ENCODE results near the gene SLC35G2.
"Not testable (repeated sequence)": the region's sequence is repeated elsewhere in the genome, so short reads cannot be mapped to it uniquely, and the experiment has no call there.

Gene SLC35G2

DNA sequence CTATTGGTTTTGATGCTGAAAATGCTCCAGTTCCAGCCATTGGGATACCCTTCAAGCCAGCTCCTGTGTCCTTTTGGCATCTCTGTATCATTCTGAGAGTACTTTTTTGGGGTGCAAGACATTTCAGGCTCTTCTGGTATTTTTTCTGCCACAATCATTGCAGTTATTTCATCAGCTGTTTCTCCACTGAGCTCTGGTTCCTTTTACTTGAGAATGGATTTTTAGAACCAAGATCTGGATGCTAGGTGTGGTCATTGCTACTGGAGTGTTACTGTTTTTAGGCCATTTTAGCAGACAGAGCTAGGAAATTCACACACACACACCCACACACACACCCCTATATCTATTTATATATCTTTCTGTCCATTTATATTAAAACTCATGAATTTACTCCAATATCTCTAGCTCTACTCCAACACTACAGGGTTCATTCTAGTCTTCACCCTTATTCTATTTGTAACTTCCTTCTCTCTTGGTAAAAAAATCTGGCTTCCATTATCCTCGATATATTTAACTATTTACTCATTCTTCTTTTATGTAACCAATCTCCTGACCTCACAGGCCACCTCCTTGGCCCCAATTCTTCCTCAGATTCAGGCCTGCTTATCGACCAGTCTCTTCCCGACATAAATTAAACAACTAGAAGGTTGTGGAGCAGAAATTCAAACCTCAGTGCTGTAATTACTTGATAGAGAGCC lies 17.0 kb downstream of the SLC35G2 start:
- no peak for DNase-seq

DNA sequence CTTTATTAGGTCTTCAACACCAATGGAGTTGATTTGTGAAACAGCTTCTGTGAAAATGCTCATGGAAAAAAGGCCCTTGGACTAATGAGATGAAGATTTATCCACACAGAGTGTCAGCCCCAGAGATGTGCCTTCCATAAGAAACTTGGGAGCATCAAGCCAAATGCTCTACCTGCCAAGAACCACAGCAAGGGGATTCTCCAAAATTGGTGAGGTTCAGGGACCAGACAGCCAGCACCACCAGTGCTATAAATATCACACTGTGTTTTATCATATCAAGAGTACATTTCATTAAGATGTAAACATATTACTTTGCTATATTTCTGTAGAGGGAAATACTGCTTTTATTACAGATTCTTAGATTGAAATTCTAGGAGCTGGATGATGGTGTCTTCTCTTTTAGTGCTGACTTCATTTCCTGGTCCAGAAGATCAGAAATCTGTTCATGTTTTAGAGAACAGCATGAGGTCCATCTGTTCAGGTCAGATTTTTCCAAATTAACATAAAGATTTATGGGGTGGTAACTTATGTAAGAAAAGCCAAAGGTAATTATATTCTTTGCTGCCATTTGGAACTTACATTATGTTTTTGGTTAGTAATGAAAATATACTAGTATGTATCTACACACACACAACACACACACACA lies 17.7 kb downstream of the SLC35G2 start:
- no peak for DNase-seq

DNA sequence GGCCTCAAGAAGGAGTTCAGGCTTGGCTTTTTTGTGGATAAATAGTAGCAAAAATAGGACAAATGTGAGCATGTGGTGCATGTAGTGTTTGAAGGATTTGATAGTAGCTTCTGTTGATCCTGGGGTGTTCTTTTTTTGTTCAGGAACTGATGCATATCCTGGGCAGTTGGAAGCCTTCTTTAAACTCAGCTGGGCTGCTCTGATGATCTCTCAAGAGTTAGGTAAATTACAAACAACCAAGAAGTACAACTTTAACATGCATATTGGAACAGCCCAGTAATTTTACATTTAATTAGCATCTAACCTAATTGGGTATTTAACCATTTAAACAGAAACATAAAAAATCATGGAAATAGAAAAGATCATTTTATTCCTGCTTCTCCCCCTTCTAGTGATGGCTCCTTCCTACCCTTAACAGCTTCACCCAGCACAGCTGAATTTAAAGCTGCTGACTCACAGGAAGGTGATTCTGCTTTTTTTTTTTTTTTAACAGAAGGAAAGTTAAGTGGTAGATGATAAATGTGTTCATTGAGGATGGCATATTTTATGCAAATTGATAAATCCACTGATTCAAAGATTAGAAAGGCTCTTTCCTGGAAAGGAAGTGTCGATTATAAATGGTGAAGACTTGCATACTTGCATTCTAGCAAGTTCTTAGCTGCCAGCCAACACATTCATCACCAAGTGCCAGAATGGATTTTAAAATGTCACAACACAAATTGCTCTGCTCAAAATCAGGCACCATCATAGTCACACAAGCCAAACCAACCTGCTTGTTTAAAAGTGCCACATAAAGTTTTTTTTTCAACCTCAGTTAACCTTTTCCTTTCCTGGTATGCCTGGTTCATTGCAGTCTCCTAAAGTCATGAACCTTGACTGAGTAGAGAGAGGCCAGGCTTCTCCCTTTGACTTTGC lies 20.0 kb downstream of the SLC35G2 start:
- no peak for DNase-seq

DNA sequence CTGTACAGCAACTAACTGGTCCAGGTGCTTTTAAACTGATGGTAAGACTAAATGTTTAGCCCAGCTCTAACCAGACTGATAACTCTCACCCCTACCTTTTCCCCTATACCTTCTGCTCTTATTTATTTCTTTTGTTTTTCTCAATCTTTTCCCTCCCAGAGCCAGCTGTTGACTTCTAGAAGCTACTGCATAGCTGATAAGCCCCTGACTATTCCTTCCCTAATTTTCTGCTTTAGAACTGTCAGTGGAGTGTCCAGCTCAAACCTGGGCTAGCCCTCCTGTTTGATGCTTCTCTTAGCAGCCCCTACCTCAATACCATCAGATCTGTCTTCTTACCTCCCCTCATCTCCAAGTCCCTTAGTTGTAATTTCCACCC lies 20.6 kb downstream of the SLC35G2 start:
- no peak for DNase-seq

DNA sequence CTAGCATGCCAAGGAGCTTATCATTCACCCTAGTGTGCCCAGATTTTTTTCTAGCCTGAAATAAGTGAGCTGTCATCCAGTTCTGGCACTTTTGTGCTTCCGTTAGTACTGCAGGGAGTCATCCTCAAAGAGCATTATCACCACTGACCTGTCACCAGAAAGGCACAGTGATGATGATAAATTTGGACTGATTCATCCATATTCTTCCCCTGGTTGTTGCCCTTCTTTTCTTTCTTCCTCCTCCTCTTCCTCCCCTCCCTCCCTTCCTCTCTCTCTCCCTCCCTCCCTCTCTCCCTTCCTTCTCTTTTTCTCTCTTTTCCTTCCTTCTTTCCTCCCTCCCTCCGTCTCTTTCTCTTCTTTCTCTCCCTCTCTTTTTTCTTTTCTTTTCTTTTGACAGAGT lies 21.3 kb downstream of the SLC35G2 start:
- no peak for DNase-seq

DNA sequence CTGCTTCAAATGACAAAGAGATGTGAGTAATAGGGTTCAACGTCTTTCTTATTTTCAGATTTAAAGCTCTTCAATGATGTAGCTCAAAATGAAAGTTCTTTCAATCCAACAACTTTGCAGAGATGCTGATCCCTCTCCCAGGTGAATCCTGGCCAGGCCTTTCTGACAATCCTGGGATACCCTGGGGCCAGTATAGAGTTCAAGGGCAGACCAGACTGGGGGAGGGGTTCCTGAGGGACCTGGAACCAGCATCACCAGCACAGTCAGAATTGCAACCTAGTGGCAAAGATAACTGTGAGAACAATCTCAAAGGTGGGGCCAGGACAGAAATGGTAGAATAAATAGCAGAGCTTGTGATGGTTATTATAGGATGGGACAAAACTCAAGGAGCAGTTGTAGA lies 23.4 kb downstream of the SLC35G2 start:
- no peak for DNase-seq

DNA sequence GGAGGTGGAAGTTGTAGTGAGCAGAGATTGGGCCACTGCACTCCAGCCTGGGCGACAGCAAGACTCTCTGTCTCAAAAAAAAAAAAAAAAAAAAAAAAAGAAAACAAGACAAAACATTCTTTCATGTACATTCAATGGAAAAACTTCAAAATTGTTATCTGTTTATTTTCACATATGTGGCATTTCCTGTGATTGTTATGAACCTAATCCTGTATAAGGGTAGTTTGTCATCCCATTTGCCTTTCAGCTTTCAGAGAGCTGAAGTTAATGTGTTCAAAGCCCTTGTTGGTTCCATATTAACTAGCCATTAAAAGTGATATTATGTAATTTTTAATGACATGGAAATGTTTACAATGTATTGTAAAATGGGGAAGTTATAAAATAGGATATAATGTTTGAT lies 25.8 kb downstream of the SLC35G2 start:
- no peak for DNase-seq

DNA sequence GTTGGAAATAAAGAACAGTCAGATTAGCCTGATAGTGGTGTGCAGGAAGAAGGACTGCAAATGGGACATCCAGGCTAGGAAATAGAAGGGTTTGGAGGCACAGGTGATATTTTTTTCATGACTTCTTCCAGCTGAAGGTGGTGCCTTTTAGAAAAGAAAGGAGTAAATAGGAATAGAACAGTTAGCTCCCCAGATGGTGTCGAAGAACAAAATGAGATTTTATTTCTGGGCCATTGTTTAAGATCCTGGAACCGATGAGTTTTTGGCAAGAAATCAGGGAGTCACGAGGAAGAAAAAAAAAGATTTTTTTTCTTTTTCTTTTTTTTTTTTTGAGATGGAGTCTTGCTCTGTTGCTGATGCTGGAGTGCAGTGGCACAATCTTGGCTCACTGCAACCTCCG lies 33.3 kb downstream of the SLC35G2 start:
- DNase-seq = no peak

DNA sequence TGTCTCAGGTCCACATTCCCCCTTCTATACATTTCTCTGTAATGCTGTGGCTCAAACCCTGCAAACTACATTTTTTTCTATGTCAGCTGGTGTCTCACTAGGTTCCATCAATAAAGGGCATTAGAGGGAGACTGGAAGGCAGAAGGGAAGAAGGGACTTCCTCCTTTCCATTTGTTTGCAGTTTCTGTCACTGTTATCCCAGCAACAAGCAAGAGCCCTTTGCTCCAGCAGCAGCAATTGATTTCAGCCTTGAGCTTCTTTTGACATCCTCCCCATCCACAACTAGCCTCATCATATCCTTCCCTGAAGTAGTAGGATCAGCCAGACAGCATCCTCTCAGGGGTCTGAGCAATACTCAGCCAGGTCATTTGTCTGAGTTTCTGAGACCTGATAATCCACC lies 37.7 kb downstream of the SLC35G2 start:
- peak; percentile 67 for DNase-seq

DNA sequence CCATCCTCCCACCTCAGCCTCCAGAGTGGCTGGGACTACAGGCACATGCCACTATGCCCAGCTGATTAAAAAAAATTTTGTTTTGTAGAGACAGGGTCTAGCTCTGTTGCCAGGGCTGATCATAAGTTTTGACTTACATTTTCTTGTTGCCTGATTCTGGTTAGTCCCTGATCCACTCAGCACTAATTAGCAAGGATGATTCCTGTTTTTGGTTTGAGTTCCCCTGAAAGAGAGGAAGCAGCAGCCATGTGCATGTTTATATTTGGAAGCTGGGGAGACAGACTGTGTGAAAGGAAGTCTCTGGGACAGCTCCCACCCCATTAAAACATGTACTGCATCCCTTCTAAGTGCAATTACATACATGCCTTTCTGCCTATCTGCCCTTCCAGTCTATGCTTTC lies 39.5 kb downstream of the SLC35G2 start:
- DNase-seq = peak; percentile 61

DNA sequence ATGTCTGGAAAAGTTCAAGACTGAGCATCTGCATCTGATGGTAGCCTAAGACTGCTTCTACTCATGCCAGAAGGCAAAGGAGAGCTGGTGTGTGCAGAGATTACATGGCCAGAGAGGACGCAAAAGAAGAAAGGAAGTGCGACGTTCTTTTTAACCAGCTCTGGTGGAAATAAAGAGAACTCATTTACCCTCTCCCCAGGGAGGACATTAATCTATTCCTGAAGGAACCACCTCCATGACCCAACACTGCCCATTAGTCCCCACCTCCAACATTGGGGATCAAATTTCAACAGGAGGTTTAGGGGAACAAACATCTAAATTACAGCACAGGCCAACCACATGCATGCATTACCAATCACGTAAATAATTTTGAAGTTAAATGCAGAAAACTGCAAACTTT lies 41.6 kb downstream of the SLC35G2 start:
- DNase-seq = no peak

DNA sequence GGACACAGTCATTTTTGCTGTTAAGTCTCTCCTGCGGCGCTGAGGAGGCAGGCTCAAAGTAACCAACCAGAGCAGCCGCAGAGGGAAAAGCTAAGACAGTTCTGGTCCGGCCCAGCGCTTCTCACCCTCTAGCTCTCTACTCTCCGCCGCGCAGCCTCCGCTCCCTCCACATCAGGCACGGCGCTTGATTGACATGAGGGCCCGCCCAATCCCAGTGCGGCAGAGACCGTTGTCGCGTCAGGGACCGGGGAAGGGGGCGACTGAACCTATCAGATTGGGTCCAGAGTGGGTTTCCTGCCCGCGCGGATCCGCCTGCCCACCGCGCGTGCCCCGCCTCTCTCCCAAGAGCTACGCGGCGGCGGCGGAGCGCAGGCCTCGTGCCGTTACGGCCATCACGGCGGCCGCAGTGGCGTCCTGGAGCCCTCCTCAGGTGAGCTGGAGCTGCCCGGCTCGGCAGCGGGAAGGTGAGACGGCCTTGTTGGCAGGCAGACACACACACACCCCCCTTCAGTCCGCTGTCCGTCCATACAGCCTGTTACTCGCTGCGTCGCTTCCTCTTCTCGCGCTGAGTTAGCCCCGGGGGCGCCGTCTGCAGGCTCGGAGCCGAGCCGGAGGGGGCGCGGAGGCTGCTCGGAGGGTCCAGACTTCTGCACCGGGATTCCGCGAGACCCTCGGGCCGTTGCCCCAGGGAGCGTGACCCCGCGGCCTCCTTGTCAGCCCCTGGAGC lies 43.1 kb downstream of the SLC35G2 start, which contains the start of gene NCK1:
NCK1 (plus strand) TSS at position 319 of the 727 bp plus-strand sequence. CDS start 65,794 bp downstream, outside the sequence.
- peak; percentile 96 for DNase-seq

DNA sequence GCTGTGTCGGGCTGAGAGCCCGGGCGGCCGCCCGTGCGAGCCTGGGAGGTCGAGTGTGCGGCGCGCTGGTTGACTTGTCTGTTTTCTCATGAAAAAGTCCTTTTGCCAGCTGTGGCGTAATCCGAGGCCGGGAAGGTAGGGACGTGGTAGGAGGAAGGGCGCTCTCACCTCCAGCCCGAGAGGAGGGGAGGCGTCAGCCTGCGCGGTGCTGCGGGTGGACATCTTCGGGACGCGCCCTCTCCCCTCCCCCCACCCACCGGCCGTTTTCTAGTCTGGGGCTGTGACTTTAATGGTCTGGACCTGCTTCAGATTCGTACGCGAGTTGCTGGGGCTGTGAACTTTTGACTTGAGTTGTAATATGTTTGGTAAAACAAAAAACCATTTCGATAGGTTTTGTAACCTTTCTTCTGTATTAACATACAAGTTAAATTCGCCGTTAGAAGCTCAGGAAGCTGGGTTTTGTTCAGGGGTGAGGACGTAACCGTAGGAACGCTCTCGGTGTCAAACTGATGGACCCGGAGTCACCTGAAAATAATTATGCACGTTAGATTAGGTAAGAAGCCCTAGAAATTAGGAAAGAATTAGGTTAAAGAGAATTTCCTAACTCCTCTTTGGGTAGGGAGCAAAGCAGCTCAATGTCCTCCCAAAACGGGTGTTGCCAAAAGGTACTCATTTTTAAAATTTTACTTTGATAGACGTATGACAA lies 43.8 kb downstream of the SLC35G2 start:
- peak; percentile 32 for DNase-seq

DNA sequence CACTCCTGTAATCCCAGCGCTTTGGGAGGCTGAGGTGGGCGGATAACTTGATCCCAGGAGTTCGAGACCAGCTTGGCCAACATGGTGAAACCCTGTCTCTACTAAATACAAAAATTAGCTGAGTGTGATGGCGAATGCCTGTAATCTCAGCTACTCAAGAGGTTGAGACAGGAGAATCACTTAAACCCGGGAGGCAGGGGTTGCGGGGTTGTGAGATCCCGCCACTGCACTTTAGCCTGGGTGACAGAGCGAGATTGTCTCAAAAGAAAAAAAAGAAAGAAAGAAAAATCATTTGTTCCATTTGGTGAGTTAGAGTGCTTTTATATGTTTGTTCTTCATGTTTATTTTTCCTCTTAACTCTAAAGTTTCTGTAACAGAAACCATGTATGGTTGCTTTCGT lies 50.4 kb downstream of the SLC35G2 start:
- DNase-seq = no peak

DNA sequence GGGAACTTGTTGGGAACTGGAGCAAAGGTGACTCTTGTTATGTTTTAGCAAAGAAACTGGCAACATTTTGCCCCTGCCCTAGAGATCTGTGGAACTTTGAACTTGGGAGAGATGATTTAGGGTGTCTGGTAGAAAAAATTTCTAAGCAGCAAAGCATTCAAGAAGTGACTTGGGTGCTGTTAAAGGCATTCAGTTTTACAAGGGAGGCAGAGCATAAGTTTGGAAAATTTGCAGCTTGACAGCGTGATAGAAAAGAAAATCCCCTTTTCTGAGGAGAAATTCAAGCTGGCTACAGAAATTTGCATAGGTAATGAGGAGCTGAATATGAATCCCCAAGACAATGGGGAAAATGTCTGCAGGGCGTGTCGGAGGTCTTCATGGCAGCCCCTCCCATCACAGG lies 53.3 kb downstream of the SLC35G2 start:
- not testable (repeated sequence) for DNase-seq

DNA sequence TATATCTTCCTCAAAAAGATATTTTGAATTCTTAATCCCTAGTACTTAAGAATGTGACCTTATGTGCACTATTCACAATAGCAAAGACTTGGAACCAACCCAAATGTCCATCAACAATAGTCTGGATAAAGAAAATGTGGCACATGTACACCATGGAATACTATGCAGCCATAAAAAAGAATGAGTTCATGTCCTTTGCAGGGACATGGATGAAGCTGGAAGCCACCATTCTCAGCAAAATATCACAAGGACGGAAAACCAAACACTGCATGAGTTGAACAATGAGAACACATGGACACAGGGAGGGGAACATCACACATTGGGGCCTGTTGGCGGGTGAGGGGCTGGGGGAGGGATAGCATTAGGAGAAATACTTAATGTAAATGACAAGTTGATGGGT lies 60.6 kb downstream of the SLC35G2 start:
- not testable (repeated sequence) for DNase-seq

DNA sequence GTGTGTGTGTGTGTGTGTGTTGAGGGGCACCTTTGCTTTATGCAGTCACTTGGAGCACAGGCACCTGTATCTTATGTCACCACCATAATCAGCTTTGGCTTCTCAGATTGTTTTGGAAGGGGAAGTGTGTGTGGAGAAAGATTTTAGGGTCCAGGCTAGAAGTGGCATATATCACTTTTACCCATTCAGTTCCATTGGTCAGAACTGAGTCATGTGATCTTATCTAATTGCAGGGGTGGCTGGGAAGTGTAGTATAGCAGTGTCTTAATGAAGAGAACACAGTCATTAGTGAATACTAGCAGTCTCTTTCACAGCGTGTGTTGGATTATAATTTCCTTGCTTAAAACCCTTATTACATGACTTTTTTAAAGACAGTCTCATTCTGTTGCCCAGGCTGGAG lies 63.6 kb downstream of the SLC35G2 start:
- DNase-seq = no peak

DNA sequence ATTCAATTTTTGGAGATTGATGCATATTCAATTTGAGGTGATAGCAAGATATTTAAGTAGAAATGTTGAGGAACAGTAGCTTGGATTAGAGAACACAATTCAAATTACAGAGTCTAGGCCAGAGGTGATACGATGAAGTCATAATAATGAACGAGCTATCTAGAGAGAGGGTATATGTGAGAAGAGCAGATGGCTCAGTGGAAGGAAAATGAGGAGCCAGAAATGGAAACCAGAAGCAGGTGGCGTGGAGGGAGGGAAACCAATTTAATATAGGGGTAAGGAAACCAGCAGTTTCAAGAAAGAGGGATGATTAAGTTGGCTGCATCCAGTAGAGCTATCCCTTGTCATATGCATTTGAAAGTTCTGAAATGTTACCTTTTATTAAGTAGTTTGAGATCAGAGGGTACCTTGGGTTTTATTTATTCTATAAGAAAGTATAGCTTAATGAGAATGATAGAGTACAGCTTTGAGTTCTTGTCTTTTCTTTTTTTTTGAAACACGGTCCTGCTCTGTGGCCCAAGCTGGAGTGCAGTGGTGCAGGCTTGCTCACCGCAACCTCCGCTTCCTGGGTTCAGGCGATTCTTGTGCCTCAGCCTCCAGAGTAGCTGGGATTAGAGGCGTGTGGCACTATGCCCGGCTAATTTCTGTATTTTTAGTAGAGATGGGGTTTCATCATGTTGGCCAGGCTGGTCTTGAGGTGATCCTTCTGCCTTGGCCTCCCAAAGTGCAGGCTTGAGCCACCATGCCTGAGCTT lies 65.2 kb downstream of the SLC35G2 start:
- no peak for DNase-seq

DNA sequence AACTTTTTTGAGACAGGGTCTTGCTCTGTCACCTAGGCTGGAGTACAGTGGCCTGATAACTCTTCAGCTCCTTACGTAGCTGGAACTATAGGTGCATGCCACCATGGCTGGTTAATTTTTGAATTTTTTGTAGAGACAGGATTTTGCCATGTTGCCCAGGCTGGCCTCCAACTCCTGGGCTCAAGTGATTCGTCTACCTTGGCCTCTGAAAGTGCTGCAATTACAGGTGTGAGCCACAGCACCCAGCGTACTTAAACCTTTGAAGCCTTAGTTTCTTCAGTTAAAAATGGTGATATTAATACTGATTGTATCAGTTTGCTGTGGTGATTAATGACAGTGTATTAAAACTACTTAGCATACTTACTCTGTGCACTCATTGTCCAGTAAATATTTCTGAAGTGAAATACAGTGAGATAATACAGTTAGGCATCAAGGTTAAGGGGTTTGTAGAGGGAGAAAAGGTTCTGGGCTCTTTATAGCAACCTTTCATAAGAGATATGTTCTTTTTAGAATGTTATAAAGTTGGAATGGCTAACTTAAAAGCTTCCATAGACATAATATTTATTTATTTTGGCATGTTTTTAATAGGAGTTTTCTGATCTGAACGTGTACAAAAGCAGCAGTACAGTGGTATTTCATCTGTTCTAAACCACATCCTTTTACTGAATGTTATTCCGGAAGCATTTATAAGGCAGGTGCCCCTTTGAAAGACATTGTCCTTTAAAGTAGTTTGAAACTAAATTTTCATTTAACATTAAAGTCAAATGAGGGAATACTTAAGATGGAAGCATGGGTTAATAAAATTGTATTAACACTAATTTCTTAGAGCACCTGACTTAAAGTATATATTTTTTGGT lies 66.7 kb downstream of the SLC35G2 start:
- no peak for DNase-seq

DNA sequence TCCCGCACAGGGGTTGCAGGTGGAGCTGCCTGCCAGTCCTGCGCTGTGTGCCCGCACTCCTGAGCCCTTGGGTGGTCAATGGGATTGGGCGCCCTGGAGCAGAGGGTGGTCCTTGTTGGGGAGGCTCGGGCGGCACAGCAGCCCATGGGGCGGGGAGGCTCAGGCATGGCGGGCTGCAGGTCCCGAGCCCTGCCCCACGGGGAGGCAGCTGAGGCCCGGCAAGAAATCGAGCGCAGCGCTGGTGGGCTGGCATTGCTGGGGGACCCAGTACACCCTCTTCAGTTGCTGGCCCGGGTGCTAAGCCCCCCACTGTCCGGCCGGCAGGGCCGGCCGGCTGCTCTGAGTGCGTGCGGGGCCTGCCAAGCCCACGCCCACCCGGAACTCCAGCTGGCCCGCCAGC lies 71.0 kb downstream of the SLC35G2 start:
- DNase-seq = no peak

All from MV-4-11 (cell line).